Amygdala (tissue), 56 donors: ENCODE data around the gene POLR3GL.
"Not testable (repeated sequence)": the region's sequence is repeated elsewhere in the genome, so short reads cannot be mapped to it uniquely, and the experiment has no call there.

Source experiments
- DNase-seq, 56 donors: peaks; one replicate each; lab custom pipeline; 2025; lab: John Stamatoyannopoulos, UW

POLR3GL gene

GRCh38 chr1:146012703-146013558 lies 48.4 kb downstream of the POLR3GL start:
- peak in 12 of 56 donors; percentile 1 to 69 (median 15) for DNase-seq

DNA sequence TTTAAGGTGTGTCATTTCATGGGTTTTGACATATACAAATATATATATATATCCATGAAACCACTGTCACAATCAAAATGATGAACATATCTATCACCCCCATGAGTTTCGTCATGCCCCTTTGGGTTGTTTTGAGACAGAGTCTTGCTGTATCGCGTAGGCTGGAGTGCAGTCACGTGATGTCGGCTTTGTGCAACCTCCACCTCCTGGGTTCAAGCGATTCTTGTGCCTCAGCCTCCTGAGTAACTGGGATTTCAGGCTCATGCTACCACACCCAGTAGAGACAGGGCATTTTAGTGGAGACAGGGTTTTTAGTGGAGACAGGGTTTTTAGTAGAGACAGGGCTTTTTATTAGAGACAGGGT lies 49.1 kb downstream of the POLR3GL start:
- DNase-seq = no peak

DNA sequence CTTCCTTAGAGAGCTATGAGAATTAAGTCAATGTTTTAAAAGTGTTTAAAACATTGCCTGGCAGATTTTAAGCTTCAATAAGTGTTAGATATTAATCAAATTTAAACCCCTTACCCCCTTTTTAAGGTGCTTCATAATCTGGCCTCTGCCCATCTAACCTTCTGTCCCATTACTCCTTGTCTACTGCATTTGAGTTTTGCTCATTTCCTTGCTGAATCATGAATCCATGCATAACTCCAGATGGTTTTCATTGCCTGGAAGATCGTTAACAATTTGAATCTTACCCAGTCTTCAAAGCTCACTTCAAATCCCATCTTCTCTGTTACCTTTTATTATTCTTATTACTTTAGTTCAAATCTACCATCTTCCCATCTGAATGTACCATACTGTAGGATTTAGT lies 52.4 kb downstream of the POLR3GL start:
- DNase-seq = no peak

GRCh38 chr1:146019231-146020057 lies 55.0 kb downstream of the POLR3GL start:
- DNase-seq = peak in 1 of 56 donors; percentile 15

GRCh38 chr1:146020058-146021049 lies 55.9 kb downstream of the POLR3GL start:
- DNase-seq = no peak

DNA sequence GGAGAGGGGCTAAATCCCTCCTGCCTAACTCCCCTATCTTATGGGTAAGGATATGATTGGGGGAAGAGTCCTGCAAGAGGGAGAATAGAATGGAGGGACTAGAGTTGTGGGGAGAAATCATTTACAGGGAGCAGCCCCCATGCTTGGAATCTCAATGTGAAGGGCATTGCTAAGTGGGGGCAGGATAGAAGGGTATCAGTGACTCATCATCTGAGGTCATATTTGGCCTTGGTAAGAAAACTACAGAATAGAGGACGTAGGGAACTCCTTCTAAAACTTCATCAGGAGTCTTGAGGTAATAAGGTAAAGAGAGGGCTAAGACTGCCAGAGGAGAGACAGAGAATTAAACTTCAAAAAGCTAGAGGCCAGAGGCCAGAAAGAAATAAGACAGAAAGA lies 56.6 kb downstream of the POLR3GL start:
- no peak for DNase-seq

DNA sequence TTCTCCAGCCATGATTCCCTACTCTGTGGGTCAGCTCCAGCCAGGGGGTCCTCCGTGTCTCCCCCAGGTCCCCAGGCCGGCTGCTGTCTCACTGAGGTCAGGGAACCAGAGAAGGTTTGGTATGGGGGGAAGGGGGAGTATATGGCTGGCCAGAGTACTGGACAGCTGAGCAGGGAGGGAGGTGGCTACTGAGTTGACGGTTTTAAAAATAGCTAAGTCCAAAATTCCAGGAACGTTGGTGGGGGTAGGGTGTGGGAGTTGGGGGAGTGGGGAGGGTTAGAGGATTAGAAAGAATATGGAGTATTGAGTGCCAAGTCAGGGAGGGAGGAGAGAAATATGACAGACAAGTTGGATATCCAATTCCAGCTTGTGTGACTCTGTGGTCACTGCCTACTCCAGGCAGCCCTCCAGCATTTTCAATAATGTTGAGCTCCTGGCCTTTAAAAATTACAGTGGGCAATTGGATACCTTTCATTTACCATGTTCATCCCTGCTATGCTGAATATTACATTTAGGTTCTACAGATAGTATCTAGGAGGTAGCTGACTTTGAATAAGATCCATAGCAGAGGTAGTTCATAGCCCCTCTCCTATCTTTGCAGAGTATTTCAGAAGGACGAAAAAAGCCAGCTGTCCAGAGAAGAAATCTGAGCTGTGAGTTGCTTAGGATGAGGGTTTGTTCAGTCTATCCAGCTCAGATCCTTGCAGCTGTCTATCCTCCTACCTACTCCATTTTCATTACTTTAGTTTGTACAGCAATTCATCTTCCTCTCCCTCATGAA lies 57.3 kb downstream of the POLR3GL start, which contains the start of gene HJV:
HJV (minus strand) TSS at position 114 of the 781 bp plus-strand sequence. CDS start 1,504 bp downstream, outside the sequence.
- no peak for DNase-seq

DNA sequence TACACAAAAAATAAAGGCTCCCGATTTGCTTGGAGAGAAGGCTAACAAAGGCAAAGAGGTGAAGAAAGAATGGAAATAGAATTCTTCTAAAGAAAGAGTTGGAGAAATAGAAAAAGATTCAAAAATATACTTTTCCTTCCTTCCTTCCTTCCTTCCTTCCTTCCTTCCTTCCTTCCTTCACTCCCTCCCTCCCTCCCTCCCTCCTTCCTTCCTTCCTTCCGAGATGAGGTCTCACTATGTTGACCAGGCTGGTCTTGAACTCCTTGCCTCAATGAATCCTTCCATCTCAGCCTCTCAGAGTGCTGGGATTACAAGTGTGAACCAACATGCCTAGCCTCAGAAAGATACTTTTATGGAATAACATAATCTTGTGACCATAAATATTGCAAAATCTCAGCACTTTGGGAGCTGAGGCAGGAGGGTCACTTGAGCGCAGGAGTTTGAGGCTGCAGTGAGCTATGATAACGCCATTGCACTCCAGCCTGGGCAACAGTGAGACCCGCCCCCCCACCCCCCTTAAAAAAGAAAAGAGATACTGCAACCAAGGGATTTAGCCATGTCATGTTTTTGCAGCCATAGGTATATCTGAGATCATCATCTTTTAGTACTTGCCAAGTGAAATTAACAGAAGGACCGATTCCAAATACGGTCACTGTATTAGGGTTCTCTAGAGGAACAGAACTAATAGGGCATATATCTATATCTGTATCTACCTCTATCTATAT lies 58.1 kb downstream of the POLR3GL start:
- no peak for DNase-seq

DNA sequence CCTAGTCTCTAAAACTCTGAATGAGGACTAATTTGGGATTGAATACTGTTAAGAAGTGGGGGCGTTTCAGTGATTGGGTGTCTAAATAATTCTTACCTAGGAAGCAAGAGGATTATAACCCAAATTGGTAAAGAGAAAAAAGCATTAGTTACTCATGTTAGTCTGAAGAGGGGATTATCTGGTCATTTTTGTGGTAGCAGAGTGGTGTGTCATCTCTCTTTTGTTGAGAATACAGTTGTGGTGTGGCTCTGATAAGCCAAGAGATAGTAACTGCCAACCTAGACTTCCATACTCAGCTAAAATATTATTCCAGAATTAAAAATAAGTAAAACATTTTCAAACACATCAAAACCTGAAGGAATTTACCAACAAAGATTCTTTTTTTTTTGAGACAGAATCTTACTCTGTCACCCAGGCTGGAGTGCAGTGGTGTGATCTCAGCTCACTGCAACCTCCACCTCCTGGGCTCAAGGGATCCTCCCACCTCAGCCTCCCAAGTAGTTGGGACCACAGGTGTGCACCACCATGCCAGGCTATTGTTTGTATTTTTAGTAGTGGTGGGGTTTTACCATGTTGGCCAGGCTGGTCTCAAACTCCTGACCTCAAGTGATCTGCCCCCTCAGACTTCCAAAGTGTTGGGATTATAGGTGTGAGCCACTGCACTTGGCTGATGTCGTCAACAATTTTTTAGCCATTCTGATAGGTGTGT lies 61.5 kb downstream of the POLR3GL start:
- DNase-seq = not testable (repeated sequence)

DNA sequence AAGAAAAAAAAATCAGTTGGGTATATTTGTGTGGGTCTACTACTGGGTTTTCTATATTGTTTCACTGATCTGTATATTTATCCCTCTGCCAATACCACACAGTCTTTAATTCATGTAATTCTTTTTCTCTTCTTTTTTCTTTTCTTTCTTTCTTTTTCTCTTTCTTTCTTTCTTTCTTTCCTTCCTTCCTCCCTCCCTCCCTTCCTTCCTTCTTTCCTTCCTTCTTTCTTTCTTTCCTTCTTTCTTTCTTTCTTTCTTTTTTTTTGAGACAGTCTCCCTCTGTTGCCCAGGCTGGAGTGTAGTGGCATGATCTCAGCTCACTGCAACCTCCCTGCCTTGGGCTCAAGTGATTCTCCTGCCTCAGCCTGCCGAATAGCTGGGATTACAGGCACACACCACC lies 62.2 kb downstream of the POLR3GL start:
- DNase-seq = not testable (repeated sequence)
